UCSD-AML1 (cell line): ENCODE data around the gene ACTN4.
"Not testable (repeated sequence)": the region's sequence is repeated elsewhere in the genome, so short reads cannot be mapped to it uniquely, and the experiment has no call there.

Source experiments
- DNase-seq: peaks from one replicate; lab custom pipeline; 2025; ENCODE audit not compliant: unreplicated experiment; lab: John Stamatoyannopoulos, UW

The ACTN4 gene

GRCh38 chr19:38647368-38647965 is at the start of gene ACTN4:
TSS of gene ACTN4 (plus strand) at chr19:38647649. CDS start at chr19:38647746, 97 bp downstream.
- DNase-seq: peak; percentile 99

GRCh38 chr19:38599722-38600121 is 47.7 kb upstream of the ACTN4 start:
- no peak for DNase-seq

GRCh38 chr19:38602856-38603255 is 44.6 kb upstream of the ACTN4 start:
- not testable (repeated sequence) for DNase-seq

- no peak for DNase-seq
Measured at GRCh38 chr19:38606131-38606530, 41.3 kb upstream of the ACTN4 start.

GRCh38 chr19:38614289-38614688 is 33.2 kb upstream of the ACTN4 start:
- no peak for DNase-seq

- no peak for DNase-seq
Measured at GRCh38 chr19:38615007-38615581, 32.4 kb upstream of the ACTN4 start.

GRCh38 chr19:38616265-38616664 is 31.2 kb upstream of the ACTN4 start:
- DNase-seq: no peak

GRCh38 chr19:38617283-38617763 is 30.1 kb upstream of the ACTN4 start:
- peak; percentile 49 for DNase-seq

GRCh38 chr19:38617764-38618589 is 29.5 kb upstream of the ACTN4 start, which contains the start of gene MAP4K1:
TSS of gene MAP4K1 (minus strand) at chr19:38617953. CDS start at chr19:38617895, 58 bp downstream.
- peak; percentile 68 for DNase-seq

- peak; percentile 99 for DNase-seq
Measured at GRCh38 chr19:38618590-38619360, 28.7 kb upstream of the ACTN4 start, which contains the start of gene EIF3K. TSS of gene EIF3K (plus strand) at chr19:38619188. CDS start at chr19:38619269, 81 bp downstream.

GRCh38 chr19:38619361-38620174 is 27.9 kb upstream of the ACTN4 start:
- no peak for DNase-seq

GRCh38 chr19:38624822-38625221 is 22.6 kb upstream of the ACTN4 start:
- DNase-seq: no peak

GRCh38 chr19:38626401-38626800 is 21.0 kb upstream of the ACTN4 start:
- DNase-seq: no peak

GRCh38 chr19:38629568-38629967 is 17.9 kb upstream of the ACTN4 start:
- DNase-seq: no peak

- not testable (repeated sequence) for DNase-seq
Measured at GRCh38 chr19:38631301-38631700, 16.1 kb upstream of the ACTN4 start.

GRCh38 chr19:38631811-38632475 is 15.5 kb upstream of the ACTN4 start:
- DNase-seq: not testable (repeated sequence)

- no peak for DNase-seq
Measured at GRCh38 chr19:38632476-38633213, 14.8 kb upstream of the ACTN4 start.

GRCh38 chr19:38634757-38635482 is 12.5 kb upstream of the ACTN4 start:
- DNase-seq: peak; percentile 71
